Caco-2 (cell line): Measurements from ENCODE around the gene STK25. TPM values are rescaled to one million over a fixed set of nuclear protein-coding genes. Genes with fewer than 3 reads are reported as not detected.

Experiments used
- BruUV-seq: library from RNA; stranded (reverse); fragments of 400-500 nt; replicated peaks from 2 replicates; lab custom pipeline; 2021; lab: Mats Ljungman, UMichigan
- CTCF ChIA-PET: fragments of 300-600 bp; sonication (Branson Sonifier 250); formaldehyde crosslinking; loops from one replicate; lab custom pipeline; 2022; ENCODE audit warnings: antibody characterized with exemption; lab: Charles Lee
- POLR2A ChIA-PET: fragments of 300-600 bp; sonication (Branson Sonifier 250); formaldehyde crosslinking; loops from one replicate; lab custom pipeline; 2022; ENCODE audit warnings: antibody characterized with exemption; lab: Charles Lee
- DNase-seq, 2 experiments: peaks; one replicate each; pipeline versions ENCODE4 v3.0.0 to v3.0.0-alpha.2; 2020 to 2022
- H3K27me3 ChIP-seq: replicated peaks from 2 replicates; pipeline ENCODE4 v1.6.0; 2011; ENCODE audit warnings: low read length; ENCODE audit not compliant: control insufficient read depth, insufficient read depth
- H3K36me3 ChIP-seq: 2 replicates; pipeline ENCODE4 v1.5.1; 2011; ENCODE audit warnings: low read length; ENCODE audit not compliant: control insufficient read depth, insufficient read depth
- H3K4me1 ChIP-seq: fragments of 250-450 bp; sonication (Bioruptor Pico); 2 replicates; pipeline ENCODE4 v1.5.1; 2020; ENCODE audit warnings: mild to moderate bottlenecking
- H3K4me3 ChIP-seq: 2 replicates; pipeline ENCODE4 v1.5.1; 2011; ENCODE audit warnings: low read depth, mild to moderate bottlenecking, control low read depth, low read length
- H3K9me3 ChIP-seq: fragments of 250-450 bp; sonication (Bioruptor Pico); 2 replicates; pipeline ENCODE4 v1.5.1; 2020; ENCODE audit warnings: mild to moderate bottlenecking, moderate library complexity
- H3K27ac Mint-ChIP-seq: one replicate; pipeline ENCODE4 v1.8.0; 2022; ENCODE audit warnings: mixed read lengths; ENCODE audit not compliant: unreplicated experiment
- H3K27me3 Mint-ChIP-seq: one replicate; pipeline ENCODE4 v1.8.0; 2022; ENCODE audit warnings: mixed read lengths; ENCODE audit not compliant: insufficient read depth, unreplicated experiment
- H3K36me3 Mint-ChIP-seq: one replicate; pipeline ENCODE4 v1.8.0; 2022; ENCODE audit warnings: mild to moderate bottlenecking, mixed read lengths; ENCODE audit not compliant: insufficient read depth, unreplicated experiment
- H3K4me1 Mint-ChIP-seq: one replicate; pipeline ENCODE4 v1.8.0; 2022; ENCODE audit warnings: low read depth, mixed read lengths; ENCODE audit not compliant: unreplicated experiment
- H3K4me3 Mint-ChIP-seq: one replicate; pipeline ENCODE4 v1.8.0; 2022; ENCODE audit warnings: mild to moderate bottlenecking, moderate library complexity, mixed read lengths; ENCODE audit not compliant: unreplicated experiment
- H3K9me3 Mint-ChIP-seq: one replicate; pipeline ENCODE4 v1.8.0; 2022; ENCODE audit warnings: mixed read lengths; ENCODE audit not compliant: unreplicated experiment
- CTCF ChIP-seq, 2 experiments: fragments of 200-600 bp in 1 of 2; IDR thresholded peaks; 1 replicate in 1 of 2; 2 replicates in 1 of 2; pipeline versions ENCODE4 v1.5.1 to v1.8.0; 2011 to 2022; ENCODE audit warnings: antibody characterized with exemption in 1 of 2, control low read depth in 1 of 2, inconsistent platforms in 1 of 2, low read depth in 1 of 2, low read length in 1 of 2, mild to moderate bottlenecking in 1 of 2, moderate library complexity in 1 of 2; ENCODE audit not compliant: insufficient read depth in 1 of 2, severe bottlenecking in 1 of 2, unreplicated experiment in 1 of 2
- intact Hi-C: fragments of 100-400 bp; cut with micrococcal nuclease; formaldehyde crosslinking; loops from one replicate; pipeline ENCODE4 v1.10.0; 2022; ENCODE audit not compliant: unreplicated experiment
- total RNA-seq: library from RNA; stranded (reverse); gene quantifications from 2 replicates; pipeline ENCODE4 v1.2.3, GENCODE V29; 2022

STK25 gene
- total RNA-seq, 1 experiment from 2014 or later: 92.6 TPM

GRCh38 chr2:241541564-241542277 is 33.3 kb upstream of the STK25 start:
- no TSS peak for BruUV-seq
- no peaks in the 10 kb centered on the region for H3K9me3 ChIP-seq
- no peaks in the 10 kb centered on the region for H3K27me3 Mint-ChIP-seq
- H3K36me3 ChIP-seq: no peaks in the 10 kb centered on the region
- H3K27ac Mint-ChIP-seq: no peak overlapping the region
- H3K4me3 Mint-ChIP-seq: no peak overlapping the region
- POLR2A ChIA-PET: no interaction called here
- TF ChIP-seq CTCF (IDR thresholded peaks at IDR 0.05; ENCODE audit: insufficient read depth in 1 of 2, low read depth in 1 of 2, low read length in 1 of 2, severe bottlenecking in 1 of 2, unreplicated experiment in 1 of 2): no peak
- H3K27me3 ChIP-seq: no peaks in the 10 kb centered on the region
- intact Hi-C loops: no loop called here
- H3K9me3 Mint-ChIP-seq: no peaks in the 10 kb centered on the region
- no peaks in the 10 kb centered on the region for H3K4me1 Mint-ChIP-seq
- H3K36me3 Mint-ChIP-seq: no peaks in the 10 kb centered on the region
- peaks cover 10% of the 10 kb centered on the region for H3K4me1 ChIP-seq
- CTCF ChIA-PET: no interaction called here
- no peak overlapping the region for H3K4me3 ChIP-seq
- DNase-seq: no peak

GRCh38 chr2:241540771-241541561 is 32.6 kb upstream of the STK25 start:
- Histone ChIP-seq H3K9me3 (no peaks in the 10 kb centered on the region), H3K36me3 (no peaks in the 10 kb centered on the region), H3K27me3 (no peaks in the 10 kb centered on the region), H3K4me1 (peaks cover 3% of the 10 kb centered on the region; the same call in 1 of the 2 replicates), H3K4me3 (no peak overlapping the region)
- Mint-ChIP-seq H3K27me3 (no peaks in the 10 kb centered on the region), H3K4me1 (no peaks in the 10 kb centered on the region), H3K9me3 (no peaks in the 10 kb centered on the region), H3K36me3 (no peaks in the 10 kb centered on the region), H3K27ac (no peak overlapping the region), H3K4me3 (no peak overlapping the region)
- no peak for DNase-seq
- ChIA-PET POLR2A (no interaction called here), CTCF (no interaction called here)
- BruUV-seq: no TSS peak
- no peak for TF ChIP-seq CTCF (IDR thresholded peaks at IDR 0.05; ENCODE audit: insufficient read depth in 1 of 2, low read depth in 1 of 2, low read length in 1 of 2, severe bottlenecking in 1 of 2, unreplicated experiment in 1 of 2)
- intact Hi-C loops: no loop called here

GRCh38 chr2:241540401-241540770 is 32.0 kb upstream of the STK25 start:
- Mint-ChIP-seq H3K27ac (no peak overlapping the region), H3K27me3 (no peaks in the 10 kb centered on the region), H3K4me3 (no peak overlapping the region), H3K4me1 (no peaks in the 10 kb centered on the region), H3K9me3 (no peaks in the 10 kb centered on the region), H3K36me3 (no peaks in the 10 kb centered on the region)
- TF ChIP-seq CTCF (IDR thresholded peaks at IDR 0.05; ENCODE audit: insufficient read depth in 1 of 2, low read depth in 1 of 2, low read length in 1 of 2, severe bottlenecking in 1 of 2, unreplicated experiment in 1 of 2): no peak
- Histone ChIP-seq H3K9me3 (no peaks in the 10 kb centered on the region), H3K36me3 (no peaks in the 10 kb centered on the region), H3K4me1 (no peaks in the 10 kb centered on the region), H3K4me3 (no peak overlapping the region), H3K27me3 (no peaks in the 10 kb centered on the region)
- intact Hi-C loops: no loop called here
- ChIA-PET CTCF (no interaction called here), POLR2A (no interaction called here)
- DNase-seq: no peak
- no TSS peak for BruUV-seq
